GM12892 (cell line): ENCODE data around the gene ZFPM1.

Experiments
- POLR2A ChIP-seq: IDR thresholded peaks from 2 replicates; pipeline ENCODE4 v1.6.1; 2011; ENCODE audit warnings: low read depth, low read length, control low read depth
- POLR2AphosphoS5 ChIP-seq: IDR thresholded peaks from 2 replicates; pipeline ENCODE4 v1.6.1; 2011; ENCODE audit warnings: low read depth, low read length, control low read depth
- TAF1 ChIP-seq: IDR thresholded peaks from 2 replicates; pipeline ENCODE4 v1.6.1; 2011; ENCODE audit warnings: low read depth, mild to moderate bottlenecking, control low read depth, low read length, borderline replicate concordance

DNA sequence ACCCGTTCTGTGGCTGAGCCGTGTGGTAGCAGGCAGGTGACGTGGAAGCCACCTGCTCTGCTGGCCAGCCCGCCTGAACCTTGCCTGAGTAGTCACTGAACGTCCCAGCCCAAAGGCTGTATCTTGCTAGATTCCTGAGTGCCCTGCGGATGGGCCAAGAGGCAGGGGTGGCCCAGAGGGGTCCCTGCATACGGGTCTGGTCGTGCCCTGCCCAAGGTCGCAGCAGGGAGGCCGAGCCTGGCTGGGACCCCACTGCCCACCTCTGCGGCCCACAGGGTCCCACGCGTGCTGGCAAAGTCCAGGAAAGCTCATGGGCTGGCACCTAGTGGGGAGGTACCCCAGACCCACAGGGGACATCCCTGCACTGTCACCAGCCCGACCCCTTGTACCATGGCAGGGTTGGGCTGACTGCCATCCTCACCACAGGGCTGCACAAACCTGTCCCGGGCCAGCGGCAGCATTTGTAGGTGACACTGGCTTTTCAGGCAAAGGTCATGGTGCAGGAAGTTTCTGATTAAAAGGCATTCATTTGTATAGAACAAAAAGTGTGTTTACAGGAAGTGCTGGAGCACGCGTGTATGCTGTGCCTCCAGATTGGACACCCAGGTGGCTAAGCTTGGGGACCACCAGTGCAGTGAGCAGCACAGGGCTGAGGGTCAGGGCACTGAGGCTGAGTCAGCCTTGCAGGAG lies 72.0 kb downstream of the ZFPM1 start:
- no peak for TF ChIP-seq POLR2AphosphoS5
- no peak for TF ChIP-seq POLR2A
- TF ChIP-seq TAF1, result no peak
